ENCODE data around the gene SPATA31D3. TPM values are rescaled to one million over a fixed set of nuclear protein-coding genes. Genes with fewer than 3 reads are reported as not detected.
"Not testable (repeated sequence)": the region's sequence is repeated elsewhere in the genome, so short reads cannot be mapped to it uniquely, and the experiment has no call there.

SPATA31D3 gene
- total RNA-seq, 2 experiments from 2014 or later, result not detected

- DNase-seq; POLR2A ChIA-PET; H3K4me1 Mint-ChIP-seq (ENCODE audit: low read depth); H3K4me3 Mint-ChIP-seq; ATAC-seq; H3K9me3 Mint-ChIP-seq (ENCODE audit: insufficient read depth); H3K27ac Mint-ChIP-seq; H3K27me3 Mint-ChIP-seq (ENCODE audit: low read depth); H3K36me3 Mint-ChIP-seq (ENCODE audit: low read depth); CTCF ChIA-PET: not testable (repeated sequence)
These were observed 9.8 kb upstream of the SPATA31D3 start for GRCh38 chr9:81933547-81933946.

GRCh38 chr9:81948650-81949049, 5.3 kb downstream of the SPATA31D3 start:
- DNase-seq; ATAC-seq; H3K9me3 Mint-ChIP-seq (ENCODE audit: insufficient read depth); H3K36me3 Mint-ChIP-seq (ENCODE audit: low read depth); H3K27me3 Mint-ChIP-seq (ENCODE audit: low read depth); H3K4me3 Mint-ChIP-seq; H3K27ac Mint-ChIP-seq; H3K4me1 Mint-ChIP-seq (ENCODE audit: low read depth); POLR2A ChIA-PET; CTCF ChIA-PET: not testable (repeated sequence)

- no peak for ATAC-seq
- CTCF ChIA-PET, result no interaction called here
- no peak overlapping the region for H3K27ac Mint-ChIP-seq
These were observed 9.8 kb downstream of the SPATA31D3 start for GRCh38 chr9:81953096-81953495.

GRCh38 chr9:81955625-81956024, 12.3 kb downstream of the SPATA31D3 start:
- no peaks in the 10 kb centered on the region for H3K36me3 Mint-ChIP-seq (ENCODE audit: low read depth)
- no peak overlapping the region for H3K27ac Mint-ChIP-seq
- H3K4me3 Mint-ChIP-seq, result no peak overlapping the region
- H3K9me3 Mint-ChIP-seq (ENCODE audit: insufficient read depth), result peaks cover 10% of the 10 kb centered on the region
- no peaks in the 10 kb centered on the region for H3K4me1 Mint-ChIP-seq (ENCODE audit: low read depth)
- ChIA-PET POLR2A (no interaction called here), CTCF (no interaction called here)
- DNase-seq (no peak), ATAC-seq (no peak)
- no peaks in the 10 kb centered on the region for H3K27me3 Mint-ChIP-seq (ENCODE audit: low read depth)

More at GRCh38 chr9:81953096-81953495, 9.8 kb downstream of the SPATA31D3 start:
- peaks cover 10% of the 10 kb centered on the region for H3K9me3 Mint-ChIP-seq (ENCODE audit: insufficient read depth)
- H3K27me3 Mint-ChIP-seq (ENCODE audit: low read depth), result no peaks in the 10 kb centered on the region
- no peak overlapping the region for H3K4me3 Mint-ChIP-seq
- no peak for DNase-seq
- POLR2A ChIA-PET, result no interaction called here
- no peaks in the 10 kb centered on the region for H3K4me1 Mint-ChIP-seq (ENCODE audit: low read depth)
- H3K36me3 Mint-ChIP-seq (ENCODE audit: low read depth), result no peaks in the 10 kb centered on the region

- POLR2A ChIA-PET, result no interaction called here
- Mint-ChIP-seq H3K27me3 (ENCODE audit: low read depth) (no peaks in the 10 kb centered on the region), H3K27ac (no peak overlapping the region), H3K4me1 (ENCODE audit: low read depth) (no peaks in the 10 kb centered on the region), H3K4me3 (no peak overlapping the region), H3K36me3 (ENCODE audit: low read depth) (no peaks in the 10 kb centered on the region), H3K9me3 (ENCODE audit: insufficient read depth) (no peaks in the 10 kb centered on the region)
- ATAC-seq, result no peak
- CTCF ChIA-PET, result no interaction called here
- DNase-seq, result no peak
These were observed 21.2 kb downstream of the SPATA31D3 start for GRCh38 chr9:81964218-81965171.

- ATAC-seq (no peak), DNase-seq (no peak)
- Mint-ChIP-seq H3K36me3 (ENCODE audit: low read depth) (no peaks in the 10 kb centered on the region), H3K4me3 (no peak overlapping the region), H3K27ac (no peak overlapping the region), H3K27me3 (ENCODE audit: low read depth) (no peaks in the 10 kb centered on the region), H3K9me3 (ENCODE audit: insufficient read depth) (no peaks in the 10 kb centered on the region), H3K4me1 (ENCODE audit: low read depth) (no peaks in the 10 kb centered on the region)
- CTCF ChIA-PET, result no interaction called here
- POLR2A ChIA-PET, result no interaction called here
These were observed 24.7 kb downstream of the SPATA31D3 start for GRCh38 chr9:81968026-81968425.

GRCh38 chr9:81969971-81970370, 26.7 kb downstream of the SPATA31D3 start:
- ChIA-PET CTCF (no interaction called here), POLR2A (no interaction called here)
- DNase-seq (no peak), ATAC-seq (no peak)
- no peak overlapping the region for H3K4me3 Mint-ChIP-seq
- H3K36me3 Mint-ChIP-seq (ENCODE audit: low read depth), result no peaks in the 10 kb centered on the region
- H3K27me3 Mint-ChIP-seq (ENCODE audit: low read depth), result no peaks in the 10 kb centered on the region
- H3K27ac Mint-ChIP-seq, result no peak overlapping the region
- H3K9me3 Mint-ChIP-seq (ENCODE audit: insufficient read depth), result no peaks in the 10 kb centered on the region
- no peaks in the 10 kb centered on the region for H3K4me1 Mint-ChIP-seq (ENCODE audit: low read depth)

GRCh38 chr9:81971727-81972126, 28.4 kb downstream of the SPATA31D3 start:
- CTCF ChIA-PET, result no interaction called here
- Mint-ChIP-seq H3K36me3 (ENCODE audit: low read depth) (no peaks in the 10 kb centered on the region), H3K27me3 (ENCODE audit: low read depth) (no peaks in the 10 kb centered on the region), H3K4me3 (no peak overlapping the region), H3K9me3 (ENCODE audit: insufficient read depth) (no peaks in the 10 kb centered on the region), H3K27ac (no peak overlapping the region), H3K4me1 (ENCODE audit: low read depth) (no peaks in the 10 kb centered on the region)
- DNase-seq, result no peak
- POLR2A ChIA-PET, result interaction anchor here (0.6 kb wide), 1 partner anchor 57 kb away, joined by 3 read pairs; no protein-coding TSS in a partner anchor
- no peak for ATAC-seq

GRCh38 chr9:81974764-81975163, 31.5 kb downstream of the SPATA31D3 start:
- no peaks in the 10 kb centered on the region for H3K27me3 Mint-ChIP-seq (ENCODE audit: low read depth)
- DNase-seq (no peak), ATAC-seq (no peak)
- H3K9me3 Mint-ChIP-seq (ENCODE audit: insufficient read depth), result no peaks in the 10 kb centered on the region
- POLR2A ChIA-PET, result no interaction called here
- CTCF ChIA-PET, result no interaction called here
- no peaks in the 10 kb centered on the region for H3K36me3 Mint-ChIP-seq (ENCODE audit: low read depth)
- H3K4me1 Mint-ChIP-seq (ENCODE audit: low read depth), result no peaks in the 10 kb centered on the region
- no peak overlapping the region for H3K27ac Mint-ChIP-seq
- H3K4me3 Mint-ChIP-seq, result no peak overlapping the region

- DNase-seq, result no peak
- H3K27ac Mint-ChIP-seq, result no peak overlapping the region
These were observed 33.1 kb downstream of the SPATA31D3 start for GRCh38 chr9:81976351-81976750.

GRCh38 chr9:81979196-81979595, 35.9 kb downstream of the SPATA31D3 start:
- H3K27ac Mint-ChIP-seq, result no peak overlapping the region
- DNase-seq (no peak), ATAC-seq (no peak)
- POLR2A ChIA-PET, result no interaction called here
- no peaks in the 10 kb centered on the region for H3K4me1 Mint-ChIP-seq (ENCODE audit: low read depth)
- no peaks in the 10 kb centered on the region for H3K27me3 Mint-ChIP-seq (ENCODE audit: low read depth)
- H3K9me3 Mint-ChIP-seq (ENCODE audit: insufficient read depth), result no peaks in the 10 kb centered on the region
- H3K4me3 Mint-ChIP-seq, result no peak overlapping the region
- no peaks in the 10 kb centered on the region for H3K36me3 Mint-ChIP-seq (ENCODE audit: low read depth)
- CTCF ChIA-PET, result no interaction called here

More at GRCh38 chr9:81976351-81976750, 33.1 kb downstream of the SPATA31D3 start:
- no peaks in the 10 kb centered on the region for H3K9me3 Mint-ChIP-seq (ENCODE audit: insufficient read depth)
- ChIA-PET CTCF (no interaction called here), POLR2A (no interaction called here)
- H3K27me3 Mint-ChIP-seq (ENCODE audit: low read depth), result no peaks in the 10 kb centered on the region
- H3K4me1 Mint-ChIP-seq (ENCODE audit: low read depth), result no peaks in the 10 kb centered on the region
- H3K36me3 Mint-ChIP-seq (ENCODE audit: low read depth), result no peaks in the 10 kb centered on the region
- H3K4me3 Mint-ChIP-seq, result no peak overlapping the region
- ATAC-seq, result no peak

- ATAC-seq (no peak), DNase-seq (no peak)
- Mint-ChIP-seq H3K27me3 (ENCODE audit: low read depth) (no peaks in the 10 kb centered on the region), H3K36me3 (ENCODE audit: low read depth) (no peaks in the 10 kb centered on the region), H3K27ac (no peak overlapping the region), H3K4me1 (ENCODE audit: low read depth) (no peaks in the 10 kb centered on the region), H3K4me3 (no peak overlapping the region), H3K9me3 (ENCODE audit: insufficient read depth) (no peaks in the 10 kb centered on the region)
- ChIA-PET POLR2A (no interaction called here), CTCF (no interaction called here)
These were observed 37.3 kb downstream of the SPATA31D3 start for GRCh38 chr9:81980568-81980967.

GRCh38 chr9:81981883-81982282, 38.6 kb downstream of the SPATA31D3 start:
- H3K4me1 Mint-ChIP-seq (ENCODE audit: low read depth), result no peaks in the 10 kb centered on the region
- no peaks in the 10 kb centered on the region for H3K27me3 Mint-ChIP-seq (ENCODE audit: low read depth)
- no peak overlapping the region for H3K4me3 Mint-ChIP-seq
- DNase-seq (no peak), ATAC-seq (no peak)
- ChIA-PET CTCF (no interaction called here), POLR2A (no interaction called here)
- no peaks in the 10 kb centered on the region for H3K9me3 Mint-ChIP-seq (ENCODE audit: insufficient read depth)
- no peak overlapping the region for H3K27ac Mint-ChIP-seq
- H3K36me3 Mint-ChIP-seq (ENCODE audit: low read depth), result no peaks in the 10 kb centered on the region

Data from activated CD8-positive, alpha-beta T cell treated with anti-CD3 and anti-CD28 coated beads, Interleukin-2, amount 10 ng/mL, durations not matched to agents 7 days and 5 days (primary cell).